Kidney (tissue), 14 donors: ENCODE measurements around the gene GINS2. TPM values are rescaled to one million over a fixed set of nuclear protein-coding genes. Genes with fewer than 3 reads are reported as not detected.

Experiments used
- DNase-seq, 5 donors: peaks; one replicate each; pipeline ENCODE4 v3.0.0-alpha.2; 2013 to 2020
- FAIRE-seq: peaks from 2 replicates; lab custom pipeline; 2012; peaks lifted over from hg19 to GRCh38; lab: Jason Lieb, UNC
- H3K27ac ChIP-seq, 2 donors: one replicate each; pipeline ENCODE4 v1.7.0; 2013; ENCODE audit warnings: low read depth in 2 of 2, low read length in 2 of 2, inconsistent platforms in 1 of 2
- H3K27me3 ChIP-seq: one replicate; pipeline ENCODE4 v1.7.1; 2013; ENCODE audit warnings: low read length, inconsistent platforms; ENCODE audit not compliant: control insufficient read depth, insufficient read depth
- H3K36me3 ChIP-seq, 3 donors: one replicate each; pipeline versions ENCODE4 v1.7.0 to v1.7.1; 2013; ENCODE audit warnings: low read length in 3 of 3, control low read depth in 1 of 3, inconsistent platforms in 1 of 3; ENCODE audit not compliant: insufficient read depth in 3 of 3, control insufficient read depth in 2 of 3
- H3K4me1 ChIP-seq, 3 donors: one replicate each; pipeline versions ENCODE4 v1.7.0 to v1.7.1; 2013; ENCODE audit warnings: low read length in 3 of 3, inconsistent platforms in 1 of 3, low read depth in 1 of 3; ENCODE audit not compliant: control insufficient read depth in 2 of 3, insufficient read depth in 2 of 3
- H3K4me3 ChIP-seq, 3 donors: one replicate each; pipeline versions ENCODE4 v1.7.0 to v1.8.1; 2013; ENCODE audit warnings: low read length in 3 of 3, control low read depth in 1 of 3, inconsistent platforms in 1 of 3
- H3K9ac ChIP-seq, 3 donors: one replicate each; pipeline versions ENCODE4 v1.7.0 to v1.7.1; 2013; ENCODE audit warnings: low read length in 3 of 3, control low read depth in 1 of 3, inconsistent platforms in 1 of 3
- H3K9me3 ChIP-seq, 3 donors: one replicate each; pipeline versions ENCODE4 v1.7.0 to v1.7.1; 2013; ENCODE audit warnings: low read length in 3 of 3, control low read depth in 1 of 3, inconsistent platforms in 1 of 3; ENCODE audit not compliant: control insufficient read depth in 2 of 3, insufficient read depth in 1 of 3
- intact Hi-C: fragments of 100-400 bp; cut with DNase I; formaldehyde crosslinking; loops from one replicate; pipeline ENCODE4 v1.11.1; 2022
- polyA plus RNA-seq: library from polyadenylated mRNA; stranded (reverse); fragments of 350-450 nt; fragmentation: Illumina TruSeq; extraction: RNeasy Lipid Tissue Mini Kit (QIAGEN cat#74804); gene quantifications from one replicate; pipeline ENCODE4 v1.2.3, GENCODE V29; 2014; ENCODE audit warnings: low read depth, low replicate concordance; ENCODE audit not compliant: insufficient read depth
- total RNA-seq: library from RNA; stranded (reverse); fragmentation: NEBNext Ultra II Directional; extraction: Animal tissue kit (Norgen Biotek cat#: 25700); gene quantifications from one replicate; pipeline ENCODE4 v1.2.1, GENCODE V29; 2021
- TF ChIP-seq, protein P1 (sequence below): IDR thresholded peaks from 3 replicates; pipeline ENCODE4 v1.5.1; 2012; ENCODE audit warnings: mild to moderate bottlenecking, moderate library complexity, borderline replicate concordance; ENCODE audit not compliant: insufficient read depth; ENCODE audit errors: extremely low read depth
- donor health status: control.
- donor health status: control.
- donor health status: control.
- donor health status: control.
- donor health status: control.
- donor health status: DM: yes; HTN: yes; CAD: no.
- donor health status: Normal renal cell carcinoma (clear cell type).

Gene GINS2
- total and polyA plus RNA-seq, 2 donors from 2014 or later: 0.88 to 0.97 TPM

DNA sequence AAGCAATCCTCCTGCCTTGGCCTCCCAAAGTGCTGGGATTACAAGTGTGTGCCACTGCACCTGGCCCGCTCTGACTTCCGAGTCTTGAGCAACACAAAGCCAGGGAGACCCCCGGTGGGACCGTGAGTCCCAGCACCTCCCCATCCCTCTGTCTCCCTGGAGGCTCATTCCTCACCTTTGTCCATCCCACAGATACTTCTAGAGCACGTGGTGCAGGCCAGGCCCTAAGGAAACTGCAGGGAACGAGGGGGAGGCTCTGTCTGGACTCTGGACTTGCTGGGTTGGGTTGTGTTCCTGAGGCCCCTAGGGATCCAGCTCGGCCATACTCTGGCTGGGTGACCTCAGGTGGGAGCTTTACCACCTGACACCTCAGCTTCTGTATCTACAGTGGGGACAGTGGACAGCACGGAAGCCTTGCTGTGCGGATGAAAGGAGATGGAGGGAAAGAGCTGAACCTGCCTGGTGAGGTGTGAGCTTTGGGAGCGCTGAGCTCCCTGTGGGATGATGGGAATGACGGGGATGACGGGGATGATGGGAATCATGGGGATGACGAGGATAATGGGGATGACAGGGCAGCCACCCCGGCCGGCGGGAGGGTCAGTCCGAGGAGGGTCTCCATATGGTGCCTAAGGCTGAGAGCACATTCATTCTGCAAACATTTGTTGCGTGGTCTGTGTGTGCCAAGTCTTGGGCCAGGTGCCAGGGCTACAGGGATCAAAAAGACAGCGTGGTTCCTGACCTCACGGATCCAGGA, 35.5 kb upstream of the GINS2 start:
- H3K9ac ChIP-seq: no peak overlapping the region
- no peaks in the 10 kb centered on the region for H3K9me3 ChIP-seq
- DNase-seq: peak in 1 of 5 donors; percentile 42
- H3K4me3 ChIP-seq: no peak overlapping the region
- no peaks in the 10 kb centered on the region for H3K27me3 ChIP-seq
- H3K36me3 ChIP-seq: no peaks in the 10 kb centered on the region
- FAIRE-seq: no peak
- no peaks in the 10 kb centered on the region for H3K4me1 ChIP-seq
- intact Hi-C loops: no loop called here
- no peak overlapping the region for H3K27ac ChIP-seq
- TF ChIP-seq, protein P1, sequence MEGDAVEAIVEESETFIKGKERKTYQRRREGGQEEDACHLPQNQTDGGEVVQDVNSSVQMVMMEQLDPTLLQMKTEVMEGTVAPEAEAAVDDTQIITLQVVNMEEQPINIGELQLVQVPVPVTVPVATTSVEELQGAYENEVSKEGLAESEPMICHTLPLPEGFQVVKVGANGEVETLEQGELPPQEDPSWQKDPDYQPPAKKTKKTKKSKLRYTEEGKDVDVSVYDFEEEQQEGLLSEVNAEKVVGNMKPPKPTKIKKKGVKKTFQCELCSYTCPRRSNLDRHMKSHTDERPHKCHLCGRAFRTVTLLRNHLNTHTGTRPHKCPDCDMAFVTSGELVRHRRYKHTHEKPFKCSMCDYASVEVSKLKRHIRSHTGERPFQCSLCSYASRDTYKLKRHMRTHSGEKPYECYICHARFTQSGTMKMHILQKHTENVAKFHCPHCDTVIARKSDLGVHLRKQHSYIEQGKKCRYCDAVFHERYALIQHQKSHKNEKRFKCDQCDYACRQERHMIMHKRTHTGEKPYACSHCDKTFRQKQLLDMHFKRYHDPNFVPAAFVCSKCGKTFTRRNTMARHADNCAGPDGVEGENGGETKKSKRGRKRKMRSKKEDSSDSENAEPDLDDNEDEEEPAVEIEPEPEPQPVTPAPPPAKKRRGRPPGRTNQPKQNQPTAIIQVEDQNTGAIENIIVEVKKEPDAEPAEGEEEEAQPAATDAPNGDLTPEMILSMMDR: no peak

DNA sequence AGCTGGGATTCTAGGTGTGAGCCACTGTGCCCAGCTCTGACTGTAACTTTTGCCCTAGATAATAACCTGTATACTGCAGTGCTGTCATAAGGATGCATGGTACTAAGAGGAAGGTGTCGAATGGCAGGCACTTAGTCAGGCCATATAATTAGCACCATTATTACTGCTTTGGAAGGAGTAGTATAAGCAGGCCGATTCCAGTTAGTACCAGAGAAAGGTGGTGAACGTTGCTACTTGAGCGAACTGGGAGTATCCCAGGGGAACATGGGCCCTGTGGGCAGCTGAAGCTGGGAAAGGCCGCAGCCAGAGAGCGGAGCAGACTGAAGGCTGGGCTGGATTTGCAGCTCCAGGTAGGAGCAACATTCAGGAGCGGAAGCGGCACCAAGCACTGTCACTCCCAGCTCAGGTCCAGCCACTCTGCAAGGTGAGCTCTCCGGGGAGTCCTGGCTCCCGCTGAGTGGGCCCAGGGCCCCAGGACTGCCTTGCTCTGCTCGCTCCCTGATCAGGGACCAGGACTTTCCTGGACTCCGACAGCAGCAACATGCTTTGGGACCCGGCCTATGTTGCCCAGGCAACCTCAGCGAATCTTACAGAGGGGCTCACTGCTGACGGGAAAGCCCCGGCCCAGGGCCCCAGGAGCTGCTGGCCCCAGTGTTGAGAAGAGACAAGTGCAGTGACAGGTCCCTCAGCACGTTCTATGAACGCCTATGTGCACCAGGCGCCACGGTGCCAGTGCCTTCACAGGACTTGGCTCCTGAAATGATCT, 33.6 kb upstream of the GINS2 start:
- Histone ChIP-seq H3K27me3 (no peaks in the 10 kb centered on the region), H3K4me3 (no peak overlapping the region), H3K9me3 (no peaks in the 10 kb centered on the region), H3K4me1 (peaks cover 0 to 7% (median 0%) of the 10 kb centered on the region in 3 donors), H3K9ac (no peak overlapping the region), H3K27ac (no peak overlapping the region), H3K36me3 (no peaks in the 10 kb centered on the region)
- TF ChIP-seq, protein P1: no peak
- no peak for FAIRE-seq
- intact Hi-C loops: no loop called here
- DNase-seq: no peak

DNA sequence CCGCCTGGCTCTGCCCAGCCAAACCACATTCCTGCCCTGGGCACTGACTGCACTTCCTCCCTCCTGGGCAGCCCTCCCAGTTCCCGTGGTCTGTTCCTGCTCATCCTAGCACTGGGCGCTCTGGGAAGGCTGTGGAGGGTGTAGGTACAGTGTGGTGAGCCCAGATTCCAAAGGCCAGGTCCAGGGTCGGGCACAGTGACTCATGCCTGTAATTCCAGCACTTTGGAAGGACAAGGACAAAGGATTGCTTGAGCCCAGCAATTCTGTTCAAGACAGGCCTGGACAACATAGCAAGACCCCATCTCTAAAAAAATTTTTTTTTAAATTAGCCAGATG, 31.5 kb upstream of the GINS2 start:
- no peak overlapping the region for H3K27ac ChIP-seq
- H3K9me3 ChIP-seq: no peaks in the 10 kb centered on the region
- FAIRE-seq (no peak), DNase-seq (no peak)
- no peak overlapping the region for H3K9ac ChIP-seq
- H3K4me3 ChIP-seq: no peak overlapping the region
- H3K27me3 ChIP-seq: no peaks in the 10 kb centered on the region
- H3K4me1 ChIP-seq: peaks cover 0 to 10% (median 5%) of the 10 kb centered on the region in 3 donors
- intact Hi-C loops: no loop called here
- TF ChIP-seq, protein P1: no peak
- H3K36me3 ChIP-seq: no peaks in the 10 kb centered on the region
